ENCODE measurements around the gene LRRC74A.

DNA sequence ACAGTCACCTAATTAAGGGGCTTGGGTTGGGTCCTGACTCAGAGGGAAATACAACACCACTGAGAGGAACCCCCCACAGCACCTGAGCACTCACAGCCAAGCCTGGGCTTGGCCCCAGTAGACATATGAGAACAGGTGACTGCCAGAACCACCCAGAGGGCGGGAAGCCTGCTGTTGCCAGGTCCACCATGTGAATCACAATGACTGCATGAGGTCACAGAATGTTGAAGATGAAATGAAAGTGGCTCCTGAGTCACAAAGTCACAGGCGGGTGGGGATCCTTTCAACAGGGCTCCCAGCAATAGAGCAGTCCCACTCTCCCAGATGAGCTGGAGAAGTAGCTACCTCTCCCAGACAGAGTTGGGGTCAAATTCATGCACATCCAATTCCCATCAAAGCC is at the start of gene LRRC74A:
- TF ChIP-seq, protein P1, sequence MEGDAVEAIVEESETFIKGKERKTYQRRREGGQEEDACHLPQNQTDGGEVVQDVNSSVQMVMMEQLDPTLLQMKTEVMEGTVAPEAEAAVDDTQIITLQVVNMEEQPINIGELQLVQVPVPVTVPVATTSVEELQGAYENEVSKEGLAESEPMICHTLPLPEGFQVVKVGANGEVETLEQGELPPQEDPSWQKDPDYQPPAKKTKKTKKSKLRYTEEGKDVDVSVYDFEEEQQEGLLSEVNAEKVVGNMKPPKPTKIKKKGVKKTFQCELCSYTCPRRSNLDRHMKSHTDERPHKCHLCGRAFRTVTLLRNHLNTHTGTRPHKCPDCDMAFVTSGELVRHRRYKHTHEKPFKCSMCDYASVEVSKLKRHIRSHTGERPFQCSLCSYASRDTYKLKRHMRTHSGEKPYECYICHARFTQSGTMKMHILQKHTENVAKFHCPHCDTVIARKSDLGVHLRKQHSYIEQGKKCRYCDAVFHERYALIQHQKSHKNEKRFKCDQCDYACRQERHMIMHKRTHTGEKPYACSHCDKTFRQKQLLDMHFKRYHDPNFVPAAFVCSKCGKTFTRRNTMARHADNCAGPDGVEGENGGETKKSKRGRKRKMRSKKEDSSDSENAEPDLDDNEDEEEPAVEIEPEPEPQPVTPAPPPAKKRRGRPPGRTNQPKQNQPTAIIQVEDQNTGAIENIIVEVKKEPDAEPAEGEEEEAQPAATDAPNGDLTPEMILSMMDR (IDR thresholded peaks at IDR 0.05; ENCODE audit: low read length), result no peak
- no peak for TF ChIP-seq EZH2 (optimal IDR thresholded peaks at IDR 0.05; ENCODE audit: low read depth, low read length)

Measured in MM.1S (cell line).